CD4-positive, alpha-beta memory T cell (primary cell): ENCODE measurements around the gene RASD1. TPM values are rescaled to one million over a fixed set of nuclear protein-coding genes. Genes with fewer than 3 reads are reported as not detected.
"Not testable (repeated sequence)": the region's sequence is repeated elsewhere in the genome, so short reads cannot be mapped to it uniquely, and the experiment has no call there.

Experiments used
- CTCF ChIA-PET: fragments of 350-600 bp; sonication (Branson Sonifier 250); formaldehyde crosslinking; loops from one replicate; lab custom pipeline; 2021; ENCODE audit warnings: inconsistent platforms; ENCODE audit not compliant: partially characterized antibody; lab: Charles Lee
- POLR2A ChIA-PET: fragments of 350-600 bp; sonication (Branson Sonifier 250); formaldehyde crosslinking; loops from one replicate; lab custom pipeline; 2021; ENCODE audit not compliant: partially characterized antibody; lab: Charles Lee
- DNase-seq, 5 donors: peaks; one replicate each; pipeline versions ENCODE4 v3.0.0 to v3.0.0-alpha.2; 2020 to 2022; ENCODE audit warnings: mixed read lengths in 1 of 5
- H3K27ac ChIP-seq: one replicate; pipeline ENCODE4 v1.7.0; 2013; ENCODE audit warnings: low read depth, low read length
- H3K27me3 ChIP-seq: 2 replicates; pipeline ENCODE4 v1.7.0; 2013; ENCODE audit warnings: mild to moderate bottlenecking, low read length, moderate library complexity; ENCODE audit not compliant: insufficient read depth
- H3K36me3 ChIP-seq: 2 replicates; pipeline ENCODE4 v1.7.0; 2013; ENCODE audit warnings: mild to moderate bottlenecking, low read length, moderate library complexity; ENCODE audit not compliant: insufficient read depth
- H3K4me1 ChIP-seq: 2 replicates; pipeline ENCODE4 v1.7.0; 2013; ENCODE audit warnings: mild to moderate bottlenecking, low read length, moderate library complexity; ENCODE audit not compliant: insufficient read depth
- H3K4me3 ChIP-seq, 2 donors: one replicate each; pipeline ENCODE4 v1.7.0; 2013; ENCODE audit warnings: low read length in 2 of 2, mild to moderate bottlenecking in 1 of 2
- H3K9me3 ChIP-seq, 2 donors: one replicate each; pipeline ENCODE4 v1.7.0; 2013; ENCODE audit warnings: low read length in 2 of 2, control low read depth in 1 of 2; ENCODE audit not compliant: control insufficient read depth in 1 of 2
- H3K27ac Mint-ChIP-seq, 7 donors: one replicate each; pipeline ENCODE4 v1.8.0; 2020 to 2021; ENCODE audit warnings: mixed read lengths in 7 of 7, mild to moderate bottlenecking in 6 of 7, inconsistent platforms in 3 of 7, moderate library complexity in 3 of 7
- H3K27me3 Mint-ChIP-seq, 2 donors: one replicate each; pipeline ENCODE4 v1.8.0; 2020 to 2021; ENCODE audit warnings: mixed read lengths in 2 of 2
- H3K36me3 Mint-ChIP-seq, 2 donors: one replicate each; pipeline ENCODE4 v1.8.0; 2020 to 2021; ENCODE audit warnings: mixed read lengths in 2 of 2, inconsistent platforms in 1 of 2, mild to moderate bottlenecking in 1 of 2
- H3K4me1 Mint-ChIP-seq, 4 donors: one replicate each; pipeline ENCODE4 v1.8.0; 2020 to 2021; ENCODE audit warnings: mixed read lengths in 4 of 4, mild to moderate bottlenecking in 1 of 4
- H3K4me3 Mint-ChIP-seq, 8 donors: one replicate each; pipeline ENCODE4 v1.8.0; 2020 to 2021; ENCODE audit warnings: mixed read lengths in 8 of 8, mild to moderate bottlenecking in 7 of 8, moderate library complexity in 6 of 8, inconsistent platforms in 3 of 8
- H3K9me3 Mint-ChIP-seq, 8 donors: one replicate each; pipeline ENCODE4 v1.8.0; 2020 to 2021; ENCODE audit warnings: mixed read lengths in 8 of 8, mild to moderate bottlenecking in 5 of 8, inconsistent platforms in 3 of 8, moderate library complexity in 1 of 8
- intact Hi-C: fragments of 100-400 bp; cut with micrococcal nuclease; formaldehyde crosslinking; loops from one replicate; pipeline ENCODE4 v1.15.1; 2023
- polyA plus RNA-seq, 2 donors: library from polyadenylated mRNA; unstranded; fragments of 300-500 nt; fragmentation: Illumina TruSeq; gene quantifications; one replicate each; pipeline ENCODE4 v1.2.3, GENCODE V29; 2021
- total RNA-seq, 2 experiments: library from RNA; stranded (reverse); gene quantifications; one replicate each; pipeline ENCODE4 v1.2.3, GENCODE V29; 2021

Gene RASD1
- total and polyA plus RNA-seq, 4 experiments from 2014 or later: 0.38 to 0.87 (median 0.65) TPM

DNA sequence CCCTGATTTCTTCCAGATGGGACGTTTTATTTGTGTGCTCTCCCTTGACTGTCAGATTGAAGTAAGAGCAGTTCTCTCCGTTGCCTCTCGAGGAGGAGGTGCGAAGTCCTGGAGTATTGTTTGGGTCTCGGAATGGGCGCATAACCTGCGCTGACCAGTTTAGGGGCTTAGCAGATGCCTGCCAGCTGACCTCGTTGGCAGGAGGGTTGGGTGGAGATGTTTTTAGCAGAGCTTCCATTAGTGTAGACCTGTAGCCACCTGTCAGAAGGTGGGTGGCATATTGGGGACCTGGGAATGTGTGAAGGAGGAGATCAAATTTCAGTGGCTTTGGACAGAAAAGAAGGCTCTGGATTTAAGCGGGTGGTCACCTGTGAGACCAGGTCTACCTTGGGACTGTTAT is 3.6 kb downstream of the RASD1 start:
- peak overlapping the region in 1 of 7 donors; percentile 1 for H3K27ac Mint-ChIP-seq

GRCh38 chr17:17492085-17492484 is 4.1 kb downstream of the RASD1 start:
- Mint-ChIP-seq H3K9me3 (no peaks in the 10 kb centered on the region), H3K27ac (no peak overlapping the region), H3K4me3 (no peak overlapping the region), H3K4me1 (peaks cover 3 to 18% (median 7%) of the 10 kb centered on the region in 4 donors), H3K36me3 (peaks cover 21 to 42% of the 10 kb centered on the region in 2 donors), H3K27me3 (peaks cover 0 to 1% of the 10 kb centered on the region in 2 donors)
- ChIA-PET CTCF (interaction anchor here (1.5 kb wide), 1 partner anchor 98 kb away, joined by 4 read pairs; no protein-coding TSS in a partner anchor), POLR2A (no interaction called here)
- peaks cover 14% of the 10 kb centered on the region for H3K4me1 ChIP-seq
- H3K9me3 ChIP-seq: no peaks in the 10 kb centered on the region
- peaks cover 14% of the 10 kb centered on the region for H3K36me3 ChIP-seq
- DNase-seq: no peak
- no peak overlapping the region for H3K27ac ChIP-seq
- intact Hi-C loops: no loop called here
- H3K4me3 ChIP-seq: no peak overlapping the region
- no peaks in the 10 kb centered on the region for H3K27me3 ChIP-seq

More for the DNA sequence above, 3.6 kb downstream of the RASD1 start:
- peaks cover 19% of the 10 kb centered on the region for H3K4me1 ChIP-seq
- no peaks in the 10 kb centered on the region for H3K27me3 ChIP-seq
- no peaks in the 10 kb centered on the region for H3K9me3 ChIP-seq
- peaks cover 14% of the 10 kb centered on the region for H3K36me3 ChIP-seq
- peaks cover 16 to 37% of the 10 kb centered on the region in 2 donors for H3K36me3 Mint-ChIP-seq
- intact Hi-C loops: no loop called here
- H3K27ac ChIP-seq: no peak overlapping the region
- H3K4me1 Mint-ChIP-seq: peaks cover 3 to 22% (median 8%) of the 10 kb centered on the region in 4 donors
- CTCF ChIA-PET: no interaction called here
- no peaks in the 10 kb centered on the region for H3K9me3 Mint-ChIP-seq
- no peak overlapping the region for H3K4me3 ChIP-seq
- peaks cover 0 to 1% of the 10 kb centered on the region in 2 donors for H3K27me3 Mint-ChIP-seq
- peak overlapping the region in 1 of 8 donors; percentile 39 for H3K4me3 Mint-ChIP-seq
- POLR2A ChIA-PET: no interaction called here
- DNase-seq: no peak

- no peak overlapping the region for H3K27ac ChIP-seq
- H3K36me3 ChIP-seq: peaks cover 14% of the 10 kb centered on the region
- no peak for DNase-seq
- Mint-ChIP-seq H3K4me3 (no peak overlapping the region), H3K27me3 (peaks cover 0 to 1% of the 10 kb centered on the region in 2 donors), H3K4me1 (peaks cover 4 to 17% (median 7%) of the 10 kb centered on the region in 4 donors), H3K27ac (peak overlapping the region in 1 of 7 donors; percentile 69), H3K9me3 (no peaks in the 10 kb centered on the region), H3K36me3 (peaks cover 25 to 46% of the 10 kb centered on the region in 2 donors)
- no peak overlapping the region for H3K4me3 ChIP-seq
- peaks cover 12% of the 10 kb centered on the region for H3K4me1 ChIP-seq
- intact Hi-C loops: no loop called here
- ChIA-PET CTCF (interaction anchor here (1.5 kb wide), 1 partner anchor 99 kb away, joined by 4 read pairs; no protein-coding TSS in a partner anchor), POLR2A (interaction anchor here (0.8 kb wide), 1 partner anchor 14 kb away, joined by 3 read pairs; the partner anchor contains the start of gene MED9)
- H3K27me3 ChIP-seq: no peaks in the 10 kb centered on the region
- no peaks in the 10 kb centered on the region for H3K9me3 ChIP-seq
Observed at GRCh38 chr17:17491546-17491988, 4.6 kb downstream of the RASD1 start.

- Mint-ChIP-seq H3K4me3 (no peak overlapping the region), H3K36me3 (peaks cover 25 to 46% of the 10 kb centered on the region in 2 donors), H3K27ac (no peak overlapping the region), H3K4me1 (peaks cover 4 to 17% (median 7%) of the 10 kb centered on the region in 4 donors), H3K9me3 (no peaks in the 10 kb centered on the region), H3K27me3 (peaks cover 0 to 1% of the 10 kb centered on the region in 2 donors)
- DNase-seq: no peak
- Histone ChIP-seq H3K27me3 (no peaks in the 10 kb centered on the region), H3K4me1 (peaks cover 12% of the 10 kb centered on the region), H3K4me3 (no peak overlapping the region), H3K9me3 (no peaks in the 10 kb centered on the region), H3K36me3 (peaks cover 14% of the 10 kb centered on the region), H3K27ac (no peak overlapping the region)
- intact Hi-C loops: no loop called here
- ChIA-PET CTCF (interaction anchor here (0.6 to 1.5 kb wide), 2 partner anchors 99 to 125 kb away, joined by 4 read pairs; no protein-coding TSS in a partner anchor), POLR2A (interaction anchor here (0.8 kb wide), 1 partner anchor 14 kb away, joined by 3 read pairs; the partner anchor contains the start of gene MED9)
Observed at GRCh38 chr17:17491031-17491471, 5.1 kb downstream of the RASD1 start.

GRCh38 chr17:17487998-17488397 is 8.2 kb downstream of the RASD1 start:
- H3K4me3 Mint-ChIP-seq: no peak overlapping the region
- H3K27ac Mint-ChIP-seq: peak overlapping the region in 1 of 7 donors; percentile 32

GRCh38 chr17:17486416-17486815 is 9.8 kb downstream of the RASD1 start:
- H3K27ac ChIP-seq, H3K27me3 ChIP-seq, H3K9me3 Mint-ChIP-seq, H3K27me3 Mint-ChIP-seq, DNase-seq, POLR2A ChIA-PET, H3K9me3 ChIP-seq, intact Hi-C loops, H3K4me3 ChIP-seq, H3K4me1 ChIP-seq, H3K27ac Mint-ChIP-seq, H3K4me3 Mint-ChIP-seq, H3K36me3 ChIP-seq: not testable (repeated sequence)
- Mint-ChIP-seq H3K36me3 (peaks cover 21 to 46% of the 10 kb centered on the region in 2 donors), H3K4me1 (peaks cover 16 to 24% (median 17%) of the 10 kb centered on the region in 4 donors)
- CTCF ChIA-PET: interaction anchor here (1.2 kb wide), 1 partner anchor 10 kb away, joined by 3 read pairs; the partner anchor contains the start of gene RASD1

More at GRCh38 chr17:17487998-17488397, 8.2 kb downstream of the RASD1 start:
- H3K27me3 Mint-ChIP-seq: no peaks in the 10 kb centered on the region
- Histone ChIP-seq H3K36me3 (peaks cover 14% of the 10 kb centered on the region), H3K27ac (no peak overlapping the region), H3K27me3 (no peaks in the 10 kb centered on the region), H3K4me1 (peaks cover 2% of the 10 kb centered on the region), H3K4me3 (no peak overlapping the region), H3K9me3 (no peaks in the 10 kb centered on the region)
- ChIA-PET CTCF (no interaction called here), POLR2A (no interaction called here)
- peaks cover 31 to 48% of the 10 kb centered on the region in 2 donors for H3K36me3 Mint-ChIP-seq
- peaks cover 6 to 9% (median 8%) of the 10 kb centered on the region in 4 donors for H3K4me1 Mint-ChIP-seq
- DNase-seq: no peak
- intact Hi-C loops: no loop called here
- no peaks in the 10 kb centered on the region for H3K9me3 Mint-ChIP-seq

- no peaks in the 10 kb centered on the region for H3K27me3 Mint-ChIP-seq
- DNase-seq: no peak
- H3K27ac Mint-ChIP-seq: peak overlapping the region in 3 of 7 donors; percentile 24 to 43 (median 43)
- Histone ChIP-seq H3K4me3 (no peak overlapping the region), H3K36me3 (peaks cover 5% of the 10 kb centered on the region), H3K27ac (no peak overlapping the region), H3K4me1 (peaks cover 14% of the 10 kb centered on the region), H3K27me3 (no peaks in the 10 kb centered on the region), H3K9me3 (no peaks in the 10 kb centered on the region)
- CTCF ChIA-PET: no interaction called here
- peaks cover 23 to 34% (median 25%) of the 10 kb centered on the region in 4 donors for H3K4me1 Mint-ChIP-seq
- no peak overlapping the region for H3K4me3 Mint-ChIP-seq
- intact Hi-C loops: no loop called here
- peaks cover 0 to 1% (median 0%) of the 10 kb centered on the region in 8 donors for H3K9me3 Mint-ChIP-seq
- H3K36me3 Mint-ChIP-seq: peaks cover 27 to 44% of the 10 kb centered on the region in 2 donors
- POLR2A ChIA-PET: no interaction called here
Observed at GRCh38 chr17:17485420-17485819, 10.8 kb downstream of the RASD1 start.
